HEK293 (cell line): ENCODE results near the gene DCST2.

ENCODE experiments used
- HOXA7 ChIP-seq: sonication (generic); formaldehyde crosslinking; IDR thresholded peaks from 2 replicates; pipeline ENCODE4 v1.8.1; 2022; ENCODE audit warnings: missing genetic modification reagents, borderline replicate concordance
- KLF17 ChIP-seq: fragments of 450-650 bp; formaldehyde crosslinking; IDR thresholded peaks from 2 replicates; pipeline ENCODE4 v1.5.1; 2016; ENCODE audit warnings: missing biosample characterization, missing genetic modification characterization
- KLF7 ChIP-seq: fragments of 450-650 bp; formaldehyde crosslinking; IDR thresholded peaks from 2 replicates; pipeline ENCODE4 v1.5.1; 2016; ENCODE audit warnings: missing biosample characterization, missing genetic modification characterization, borderline replicate concordance
- KLF9 ChIP-seq: fragments of 450-650 bp; formaldehyde crosslinking; IDR thresholded peaks from 2 replicates; pipeline ENCODE4 v1.5.1; 2016; ENCODE audit warnings: missing biosample characterization, missing genetic modification characterization, low read depth
- PRDM2 ChIP-seq: fragments of 450-650 bp; formaldehyde crosslinking; IDR thresholded peaks from 2 replicates; pipeline ENCODE4 v1.5.1; 2016; ENCODE audit warnings: missing biosample characterization, missing genetic modification characterization, borderline replicate concordance
- SALL2 ChIP-seq: fragments of 450-650 bp; formaldehyde crosslinking; IDR thresholded peaks from 2 replicates; pipeline ENCODE4 v1.5.0; 2017; ENCODE audit warnings: missing biosample characterization, mild to moderate bottlenecking, missing genetic modification characterization, borderline replicate concordance
- SP3 ChIP-seq: fragments of 450-650 bp; formaldehyde crosslinking; IDR thresholded peaks from 2 replicates; pipeline ENCODE4 v1.5.1; 2016; ENCODE audit warnings: missing biosample characterization, missing genetic modification characterization
- ZBTB10 ChIP-seq: fragments of 450-650 bp; formaldehyde crosslinking; IDR thresholded peaks from 2 replicates; pipeline ENCODE4 v1.5.1; 2016; ENCODE audit warnings: missing biosample characterization, missing genetic modification characterization
- ZFP3 ChIP-seq: fragments of 450-650 bp; formaldehyde crosslinking; IDR thresholded peaks from 2 replicates; pipeline ENCODE4 v1.5.1; 2016; ENCODE audit warnings: low read depth, missing biosample characterization, missing genetic modification characterization
- ZNF140 ChIP-seq: fragments of 450-650 bp; formaldehyde crosslinking; IDR thresholded peaks from 2 replicates; pipeline ENCODE4 v1.5.1; 2016; ENCODE audit warnings: missing biosample characterization, missing genetic modification characterization
- ZNF146 ChIP-seq: fragments of 450-650 bp; formaldehyde crosslinking; IDR thresholded peaks from 2 replicates; pipeline ENCODE4 v1.5.1; 2016; ENCODE audit warnings: missing biosample characterization, missing genetic modification characterization
- ZNF19 ChIP-seq: fragments of 450-650 bp; formaldehyde crosslinking; IDR thresholded peaks from 2 replicates; pipeline ENCODE4; 2016; ENCODE audit warnings: missing biosample characterization, missing genetic modification characterization, low read depth
- ZNF2 ChIP-seq: fragments of 450-650 bp; formaldehyde crosslinking; IDR thresholded peaks from 2 replicates; pipeline ENCODE4 v1.5.1; 2016; ENCODE audit warnings: missing biosample characterization, missing genetic modification characterization
- ZNF214 ChIP-seq: fragments of 450-650 bp; formaldehyde crosslinking; IDR thresholded peaks from 2 replicates; pipeline ENCODE4 v1.5.1; 2017; ENCODE audit warnings: missing biosample characterization, mild to moderate bottlenecking, missing genetic modification characterization, borderline replicate concordance
- ZNF26 ChIP-seq: fragments of 450-650 bp; formaldehyde crosslinking; IDR thresholded peaks from 2 replicates; pipeline ENCODE4 v1.5.1; 2016; ENCODE audit warnings: missing biosample characterization, missing genetic modification characterization
- ZNF473 ChIP-seq: fragments of 450-650 bp; formaldehyde crosslinking; IDR thresholded peaks from 2 replicates; pipeline ENCODE4 v1.5.1; 2017; ENCODE audit warnings: missing biosample characterization, missing genetic modification characterization
- ZNF510 ChIP-seq: fragments of 450-650 bp; formaldehyde crosslinking; IDR thresholded peaks from 2 replicates; pipeline ENCODE4 v1.5.1; 2018; ENCODE audit warnings: mild to moderate bottlenecking, missing genetic modification characterization, missing biosample characterization; ENCODE audit not compliant: insufficient replicate concordance
- ZNF521 ChIP-seq: fragments of 450-650 bp; formaldehyde crosslinking; IDR thresholded peaks from 2 replicates; pipeline ENCODE4 v1.5.1; 2017; ENCODE audit warnings: missing biosample characterization, mild to moderate bottlenecking, missing genetic modification characterization
- ZNF544 ChIP-seq: fragments of 450-650 bp; formaldehyde crosslinking; IDR thresholded peaks from 2 replicates; pipeline ENCODE4 v1.5.0; 2017; ENCODE audit warnings: missing biosample characterization, missing genetic modification characterization
- ZNF623 ChIP-seq: fragments of 450-650 bp; formaldehyde crosslinking; IDR thresholded peaks from 2 replicates; pipeline ENCODE4 v1.5.1; 2016; ENCODE audit warnings: missing biosample characterization, missing genetic modification characterization
- ZNF639 ChIP-seq: fragments of 450-650 bp; formaldehyde crosslinking; IDR thresholded peaks from 2 replicates; pipeline ENCODE4 v1.5.1; 2016; ENCODE audit warnings: missing biosample characterization, missing genetic modification characterization
- ZNF670 ChIP-seq: fragments of 450-650 bp; formaldehyde crosslinking; IDR thresholded peaks from 2 replicates; pipeline ENCODE4 v1.5.1; 2016; ENCODE audit warnings: missing biosample characterization, missing genetic modification characterization, low read depth
- ZNF704 ChIP-seq: fragments of 450-650 bp; formaldehyde crosslinking; IDR thresholded peaks from 2 replicates; pipeline ENCODE4 v1.5.1; 2016; ENCODE audit warnings: missing biosample characterization, missing genetic modification characterization
- ZNF76 ChIP-seq: fragments of 450-650 bp; formaldehyde crosslinking; IDR thresholded peaks from 2 replicates; pipeline ENCODE4; 2016; ENCODE audit warnings: low read depth, missing biosample characterization, missing genetic modification characterization, borderline replicate concordance
- ZNF776 ChIP-seq: fragments of 450-650 bp; formaldehyde crosslinking; IDR thresholded peaks from 2 replicates; pipeline ENCODE4 v1.5.0; 2017; ENCODE audit warnings: missing biosample characterization, missing genetic modification characterization, borderline replicate concordance
- ZNF791 ChIP-seq: fragments of 450-650 bp; formaldehyde crosslinking; IDR thresholded peaks from 2 replicates; pipeline ENCODE4 v1.5.1; 2016; ENCODE audit warnings: missing biosample characterization, missing genetic modification characterization

The DCST2 gene

GRCh38 chr1:155001675-155002463 is 31.7 kb downstream of the DCST2 start (continued):
- TF ChIP-seq ZBTB10 (tag by site-specific recombination) (peak; percentile 96), ZNF19 (tag by site-specific recombination) (no peak), ZNF791 (tag by site-specific recombination) (no peak), ZNF26 (no peak), KLF17 (tag by site-specific recombination) (peak; percentile 23), ZNF639 (tag by site-specific recombination) (0 out of 2 replicates have a peak, but pooled peaks have one; percentile 32), ZNF140 (tag by site-specific recombination) (no peak), SALL2 (tag by site-specific recombination) (no peak), ZNF473 (no peak), ZNF510 (no peak), ZNF76 (tag by site-specific recombination) (peak; percentile 63; the same call in 1 of the 2 replicates), ZNF670 (no peak), ZNF623 (tag by site-specific recombination) (no peak), ZNF146 (tag by site-specific recombination) (no peak), ZNF2 (tag by site-specific recombination) (no peak), ZNF704 (tag by site-specific recombination) (no peak), SP3 (peak; percentile 98), ZFP3 (tag by site-specific recombination) (no peak), KLF7 (tag by site-specific recombination) (peak; percentile 85), ZNF214 (tag by site-specific recombination) (no peak), PRDM2 (tag by site-specific recombination) (no peak), ZNF544 (tag by site-specific recombination) (no peak), ZNF521 (no peak), HOXA7 (CRISPR knock-in tag) (no peak), ZNF776 (tag by site-specific recombination) (no peak), KLF9 (tag by site-specific recombination) (peak; percentile 82)
